ENCODE data around the gene UBE2H.
"Not testable (repeated sequence)": the region's sequence is repeated elsewhere in the genome, so short reads cannot be mapped to it uniquely, and the experiment has no call there.

The UBE2H gene

GRCh38 chr7:129829737-129830631 is 122.8 kb downstream of the UBE2H start:
- Histone ChIP-seq H3K4me1 (ENCODE audit: control insufficient read depth, insufficient read depth, low read length) (peaks cover 41% of the 10 kb centered on the region), H3K9me3 (ENCODE audit: control insufficient read depth, insufficient read depth, low read length) (no peaks in the 10 kb centered on the region), H3K27ac (ENCODE audit: low read depth, low read length) (peak overlapping the region; percentile 47), H3K9ac (ENCODE audit: low read depth, low read length) (peak overlapping the region; percentile 34; the same call in 1 of the 2 replicates), H3K27me3 (ENCODE audit: control insufficient read depth, insufficient read depth, low read length) (no peaks in the 10 kb centered on the region), H3K36me3 (ENCODE audit: control insufficient read depth, insufficient read depth, low read length) (peaks cover 23% of the 10 kb centered on the region), H3K4me3 (ENCODE audit: low read depth, low read length) (peak overlapping the region; percentile 11; the same call in 1 of the 2 replicates)

DNA sequence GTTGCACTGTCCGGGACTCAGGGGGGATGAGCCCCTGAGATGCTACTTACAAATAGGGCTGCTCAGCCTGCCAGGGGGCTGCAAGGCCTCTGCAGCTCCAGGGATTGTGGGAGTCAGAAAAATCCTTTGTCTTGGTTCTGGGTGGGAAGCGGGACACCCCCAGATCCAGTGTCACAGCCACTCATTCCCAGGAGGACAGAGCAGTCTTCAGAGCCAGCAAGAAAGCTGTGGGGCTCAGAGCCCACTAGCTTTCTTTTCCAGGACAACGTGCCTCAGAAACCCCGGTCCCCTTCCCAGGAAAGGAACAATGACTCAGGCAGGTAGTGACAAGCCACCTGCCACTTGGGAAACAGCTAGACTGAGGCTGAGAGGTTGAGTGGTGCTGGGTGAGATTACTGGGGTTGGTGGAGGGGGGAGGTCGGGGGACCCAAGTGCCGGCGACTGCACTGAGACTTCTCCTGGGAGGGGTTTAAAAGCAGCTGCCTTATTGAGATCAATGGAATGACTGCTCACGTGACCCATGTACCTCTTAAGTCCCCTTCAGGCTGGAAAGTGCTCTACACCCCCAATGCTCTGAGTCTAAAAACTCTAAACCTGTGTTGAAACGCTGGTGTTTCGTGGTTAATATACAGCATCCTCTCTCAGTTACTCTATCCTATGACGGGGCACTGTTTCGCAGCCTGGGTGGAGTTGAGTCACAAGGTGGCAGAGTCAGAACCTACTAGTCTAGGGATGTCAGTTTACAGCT is 123.6 kb downstream of the UBE2H start:
- H3K9ac ChIP-seq (ENCODE audit: low read depth, low read length): peak overlapping the region; percentile 34; the same call in 1 of the 2 replicates
- no peaks in the 10 kb centered on the region for H3K27me3 ChIP-seq (ENCODE audit: control insufficient read depth, insufficient read depth, low read length)
- peak overlapping the region; percentile 47 for H3K27ac ChIP-seq (ENCODE audit: low read depth, low read length)
- H3K4me3 ChIP-seq (ENCODE audit: low read depth, low read length): no peak overlapping the region
- H3K4me1 ChIP-seq (ENCODE audit: control insufficient read depth, insufficient read depth, low read length): peaks cover 38% of the 10 kb centered on the region
- peaks cover 15% of the 10 kb centered on the region for H3K36me3 ChIP-seq (ENCODE audit: control insufficient read depth, insufficient read depth, low read length)
- no peaks in the 10 kb centered on the region for H3K9me3 ChIP-seq (ENCODE audit: control insufficient read depth, insufficient read depth, low read length)

DNA sequence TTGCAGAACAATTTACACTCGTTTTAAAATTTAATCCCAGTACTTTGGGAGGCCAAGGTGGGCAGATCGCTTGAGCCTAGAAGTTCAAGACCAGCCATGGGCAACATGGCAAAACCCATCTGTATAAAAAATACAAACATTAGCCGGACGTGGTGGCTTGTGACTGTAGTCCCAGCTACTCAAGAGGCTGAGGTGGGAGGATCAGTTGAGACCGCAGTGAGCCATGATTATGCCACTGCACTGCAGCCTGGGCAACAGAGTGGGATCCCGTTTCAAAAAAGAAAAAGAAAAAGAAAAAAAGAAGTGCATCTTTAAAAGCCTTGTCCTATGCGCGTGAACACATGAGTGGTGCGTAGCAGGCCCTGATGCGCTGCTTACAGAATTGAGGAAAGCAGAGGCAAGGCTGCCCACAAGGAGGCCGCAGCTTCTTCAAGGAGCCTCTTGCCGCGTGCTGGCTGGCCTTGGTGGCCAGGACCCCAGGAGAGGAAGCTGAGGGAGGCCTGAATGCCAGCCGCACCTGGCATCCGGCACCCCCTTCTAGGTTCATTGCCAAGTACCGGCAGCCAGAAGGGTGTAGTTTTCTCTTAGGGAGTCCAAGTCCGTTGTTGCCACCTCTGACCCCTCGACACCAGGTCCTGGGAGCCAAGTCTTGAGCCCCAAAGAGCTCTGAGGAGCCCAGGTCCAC is 124.5 kb downstream of the UBE2H start:
- Histone ChIP-seq H3K4me1 (ENCODE audit: control insufficient read depth, insufficient read depth, low read length) (peaks cover 38% of the 10 kb centered on the region), H3K27me3 (ENCODE audit: control insufficient read depth, insufficient read depth, low read length) (no peaks in the 10 kb centered on the region), H3K27ac (ENCODE audit: low read depth, low read length) (no peak overlapping the region), H3K36me3 (ENCODE audit: control insufficient read depth, insufficient read depth, low read length) (peaks cover 6% of the 10 kb centered on the region; the same call in 1 of the 2 replicates), H3K9ac (ENCODE audit: low read depth, low read length) (no peak overlapping the region), H3K4me3 (ENCODE audit: low read depth, low read length) (no peak overlapping the region), H3K9me3 (ENCODE audit: control insufficient read depth, insufficient read depth, low read length) (no peaks in the 10 kb centered on the region)

DNA sequence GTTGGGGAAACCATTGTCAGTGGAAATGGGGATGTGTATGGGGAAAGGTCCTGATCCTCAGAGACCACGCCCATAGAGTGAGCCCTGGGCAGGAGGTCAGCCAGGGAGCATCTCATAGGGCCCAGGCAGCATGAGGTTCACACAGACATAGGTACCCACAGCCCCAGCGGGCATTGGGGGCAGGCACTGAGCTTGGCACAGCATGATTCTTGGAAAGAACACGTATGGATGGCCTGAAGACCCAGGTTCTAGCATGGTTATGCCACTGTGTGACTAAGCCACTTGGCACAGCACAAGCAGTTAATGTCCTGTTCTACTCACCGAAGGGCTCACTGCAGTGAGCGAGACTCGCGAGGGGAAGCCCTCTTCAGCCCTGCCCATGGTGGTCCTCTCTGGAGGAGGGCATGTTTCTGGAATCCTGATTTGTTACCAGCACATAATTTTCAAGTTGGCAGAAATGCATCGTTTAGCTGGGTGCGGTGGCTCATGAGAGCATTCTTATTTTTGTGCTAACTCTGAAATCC is 125.2 kb downstream of the UBE2H start:
- H3K9ac ChIP-seq (ENCODE audit: low read depth, low read length): no peak overlapping the region
- no peaks in the 10 kb centered on the region for H3K9me3 ChIP-seq (ENCODE audit: control insufficient read depth, insufficient read depth, low read length)
- H3K27me3 ChIP-seq (ENCODE audit: control insufficient read depth, insufficient read depth, low read length): no peaks in the 10 kb centered on the region
- peaks cover 6% of the 10 kb centered on the region; the same call in 1 of the 2 replicates for H3K36me3 ChIP-seq (ENCODE audit: control insufficient read depth, insufficient read depth, low read length)
- peaks cover 35% of the 10 kb centered on the region for H3K4me1 ChIP-seq (ENCODE audit: control insufficient read depth, insufficient read depth, low read length)
- no peak overlapping the region for H3K4me3 ChIP-seq (ENCODE audit: low read depth, low read length)
- no peak overlapping the region for H3K27ac ChIP-seq (ENCODE audit: low read depth, low read length)

DNA sequence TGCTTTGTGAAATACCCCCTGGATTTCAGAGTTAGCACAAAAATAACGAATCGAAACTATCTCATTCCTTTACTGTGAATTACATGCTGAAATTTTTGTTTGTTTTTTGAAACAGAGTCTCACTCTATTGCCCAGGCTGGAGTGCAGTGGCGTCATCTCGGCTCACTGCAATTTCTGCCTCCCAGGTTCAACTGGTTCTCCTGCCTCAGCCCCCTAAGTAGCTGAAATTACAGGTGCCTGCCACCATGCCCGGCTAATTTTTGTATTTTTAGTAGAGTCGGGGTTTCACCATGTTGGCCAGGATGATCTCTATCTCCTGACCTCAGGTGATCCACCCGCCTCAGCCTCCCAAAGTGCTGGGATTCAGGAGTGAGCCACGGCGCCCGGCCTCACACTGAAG is 125.9 kb downstream of the UBE2H start:
- H3K27ac ChIP-seq (ENCODE audit: low read depth, low read length); H3K4me3 ChIP-seq (ENCODE audit: low read depth, low read length); H3K9me3 ChIP-seq (ENCODE audit: control insufficient read depth, insufficient read depth, low read length); H3K9ac ChIP-seq (ENCODE audit: low read depth, low read length); H3K36me3 ChIP-seq (ENCODE audit: control insufficient read depth, insufficient read depth, low read length); H3K27me3 ChIP-seq (ENCODE audit: control insufficient read depth, insufficient read depth, low read length): not testable (repeated sequence)
- H3K4me1 ChIP-seq (ENCODE audit: control insufficient read depth, insufficient read depth, low read length): peaks cover 29% of the 10 kb centered on the region

- H3K4me1 ChIP-seq (ENCODE audit: control insufficient read depth, insufficient read depth, low read length): peaks cover 14% of the 10 kb centered on the region
- H3K9ac ChIP-seq (ENCODE audit: low read depth, low read length): 0 out of 2 replicates have a peak overlapping the region, but pooled peaks have one; percentile 36
- peak overlapping the region; percentile 72 for H3K4me3 ChIP-seq (ENCODE audit: low read depth, low read length)
- no peaks in the 10 kb centered on the region for H3K9me3 ChIP-seq (ENCODE audit: control insufficient read depth, insufficient read depth, low read length)
- no peaks in the 10 kb centered on the region for H3K36me3 ChIP-seq (ENCODE audit: control insufficient read depth, insufficient read depth, low read length)
- peak overlapping the region; percentile 72 for H3K27ac ChIP-seq (ENCODE audit: low read depth, low read length)
- H3K27me3 ChIP-seq (ENCODE audit: control insufficient read depth, insufficient read depth, low read length): no peaks in the 10 kb centered on the region
Measured at GRCh38 chr7:129825209-129825970, 127.4 kb downstream of the UBE2H start.

DNA sequence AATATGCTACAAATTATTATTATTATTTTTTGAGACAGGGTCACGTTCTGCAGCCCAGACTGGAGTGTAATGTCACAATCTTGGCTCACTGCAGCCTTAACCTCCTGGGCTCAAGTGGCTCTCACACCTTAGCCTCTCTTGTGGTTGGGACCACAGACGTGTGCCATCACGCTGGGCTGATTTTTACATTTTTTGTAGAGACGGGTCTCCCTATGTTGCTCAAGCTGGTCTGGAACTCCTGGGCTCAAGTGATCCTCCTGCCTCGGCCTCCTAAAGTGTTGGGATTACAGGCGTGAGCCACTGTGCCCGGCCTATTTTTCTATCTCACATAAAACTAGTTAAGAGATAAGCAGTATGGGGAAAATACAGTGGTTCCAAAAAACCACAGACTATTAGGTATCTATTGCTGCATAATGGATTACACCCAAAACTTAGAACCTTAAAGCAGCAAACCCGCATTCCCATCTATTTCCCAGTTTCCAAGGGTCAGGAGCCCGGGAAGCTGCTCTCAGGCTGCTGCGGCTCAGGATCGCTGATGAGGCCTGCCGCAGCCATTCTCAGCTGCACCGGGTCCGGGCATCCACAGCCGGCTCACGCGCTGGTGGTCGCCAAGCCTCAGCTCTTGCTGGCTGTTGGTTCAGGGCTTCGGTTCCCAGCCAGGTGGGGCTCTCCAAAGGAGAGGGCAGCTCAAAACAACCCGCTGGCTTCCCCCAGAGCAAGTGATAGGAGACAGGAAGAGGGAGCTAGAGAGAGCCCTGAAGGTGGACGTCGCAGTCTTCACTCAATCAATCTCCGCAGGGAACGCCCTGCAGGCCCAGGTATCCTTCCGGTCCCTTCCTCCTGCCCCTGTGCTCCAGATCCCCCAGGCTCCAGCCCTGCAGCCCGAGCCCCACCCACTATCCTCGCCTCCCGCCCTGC is 128.2 kb downstream of the UBE2H start:
- peak overlapping the region; percentile 72 for H3K4me3 ChIP-seq (ENCODE audit: low read depth, low read length)
- H3K9ac ChIP-seq (ENCODE audit: low read depth, low read length): no peak overlapping the region
- H3K27ac ChIP-seq (ENCODE audit: low read depth, low read length): peak overlapping the region; percentile 72

GRCh38 chr7:129823143-129823542 is 129.6 kb downstream of the UBE2H start:
- H3K9me3 ChIP-seq (ENCODE audit: control insufficient read depth, insufficient read depth, low read length); H3K36me3 ChIP-seq (ENCODE audit: control insufficient read depth, insufficient read depth, low read length); H3K9ac ChIP-seq (ENCODE audit: low read depth, low read length); H3K27me3 ChIP-seq (ENCODE audit: control insufficient read depth, insufficient read depth, low read length); H3K27ac ChIP-seq (ENCODE audit: low read depth, low read length); H3K4me3 ChIP-seq (ENCODE audit: low read depth, low read length); H3K4me1 ChIP-seq (ENCODE audit: control insufficient read depth, insufficient read depth, low read length): not testable (repeated sequence)

More for the DNA sequence above, 128.2 kb downstream of the UBE2H start:
- Histone ChIP-seq H3K9me3 (ENCODE audit: control insufficient read depth, insufficient read depth, low read length) (no peaks in the 10 kb centered on the region), H3K4me1 (ENCODE audit: control insufficient read depth, insufficient read depth, low read length) (peaks cover 7% of the 10 kb centered on the region), H3K27me3 (ENCODE audit: control insufficient read depth, insufficient read depth, low read length) (no peaks in the 10 kb centered on the region), H3K36me3 (ENCODE audit: control insufficient read depth, insufficient read depth, low read length) (no peaks in the 10 kb centered on the region)

DNA sequence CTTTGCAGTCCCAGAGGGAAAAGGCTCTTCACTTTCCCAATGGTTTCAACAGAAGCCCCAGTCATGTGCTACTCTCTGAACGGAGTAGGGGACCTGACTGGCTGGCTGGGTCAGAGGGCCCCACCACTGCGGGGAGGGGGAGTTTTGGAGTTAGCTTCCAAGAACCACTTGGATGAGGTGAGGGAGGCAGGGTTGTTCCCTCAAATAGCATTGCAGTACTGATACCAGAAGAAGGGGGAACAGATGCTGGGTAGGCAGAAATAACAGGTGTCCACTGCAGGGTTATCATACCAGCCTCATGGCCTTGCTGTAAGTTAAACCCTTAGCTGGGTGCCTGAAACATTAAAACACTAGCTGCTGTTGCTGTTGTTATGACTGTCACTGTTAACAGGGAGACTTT is 131.3 kb downstream of the UBE2H start:
- Histone ChIP-seq H3K4me3 (ENCODE audit: low read depth, low read length) (no peak overlapping the region), H3K27ac (ENCODE audit: low read depth, low read length) (no peak overlapping the region), H3K36me3 (ENCODE audit: control insufficient read depth, insufficient read depth, low read length) (no peaks in the 10 kb centered on the region), H3K4me1 (ENCODE audit: control insufficient read depth, insufficient read depth, low read length) (no peaks in the 10 kb centered on the region; the same call in 1 of the 2 replicates), H3K9ac (ENCODE audit: low read depth, low read length) (no peak overlapping the region), H3K27me3 (ENCODE audit: control insufficient read depth, insufficient read depth, low read length) (no peaks in the 10 kb centered on the region), H3K9me3 (ENCODE audit: control insufficient read depth, insufficient read depth, low read length) (no peaks in the 10 kb centered on the region)
